ENCODE measurements around the gene SHROOM4.

DNA sequence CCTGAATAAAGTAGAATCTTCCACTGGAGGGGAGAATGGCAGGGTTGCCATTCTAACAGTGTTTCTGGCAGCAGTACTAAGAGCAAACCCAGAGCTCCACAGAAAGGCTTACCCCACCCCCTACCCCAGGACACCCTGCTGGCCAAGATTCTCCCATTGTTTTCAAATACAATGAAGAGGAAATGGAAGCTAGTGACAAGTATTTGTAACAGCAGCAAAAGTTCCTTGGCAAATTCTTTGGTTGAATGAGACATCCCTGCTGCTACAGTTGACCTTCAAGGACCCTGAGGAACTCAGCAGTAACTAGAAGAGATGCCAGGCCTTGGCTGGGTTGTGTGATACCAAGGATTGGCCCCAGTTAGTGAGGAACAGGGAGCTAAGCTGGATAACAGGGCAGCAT, 219.2 kb downstream of the SHROOM4 start:
- TF ChIP-seq SRF (IDR thresholded peaks at IDR 0.05; ENCODE audit: low read depth, low read length) (no peak), EZH2 (conservative IDR thresholded peaks at IDR 0.05; ENCODE audit: low read depth, low read length) (no peak), CHCHD3 (CRISPR knock-in tag; IDR thresholded peaks at IDR 0.05) (no peak), ZNF619 (CRISPR knock-in tag; IDR thresholded peaks at IDR 0.05) (no peak), ZNF75D (CRISPR knock-in tag; IDR thresholded peaks at IDR 0.05; ENCODE audit: borderline replicate concordance) (no peak), POLR2AphosphoS5 (IDR thresholded peaks at IDR 0.05; ENCODE audit: low read depth, low read length) (no peak), ZNF207 (IDR thresholded peaks at IDR 0.05; ENCODE audit: borderline replicate concordance) (no peak), NFYB (CRISPR knock-in tag; IDR thresholded peaks at IDR 0.05) (no peak), RFX1 (IDR thresholded peaks at IDR 0.05) (no peak)
- TF ChIP-seq, protein P1, sequence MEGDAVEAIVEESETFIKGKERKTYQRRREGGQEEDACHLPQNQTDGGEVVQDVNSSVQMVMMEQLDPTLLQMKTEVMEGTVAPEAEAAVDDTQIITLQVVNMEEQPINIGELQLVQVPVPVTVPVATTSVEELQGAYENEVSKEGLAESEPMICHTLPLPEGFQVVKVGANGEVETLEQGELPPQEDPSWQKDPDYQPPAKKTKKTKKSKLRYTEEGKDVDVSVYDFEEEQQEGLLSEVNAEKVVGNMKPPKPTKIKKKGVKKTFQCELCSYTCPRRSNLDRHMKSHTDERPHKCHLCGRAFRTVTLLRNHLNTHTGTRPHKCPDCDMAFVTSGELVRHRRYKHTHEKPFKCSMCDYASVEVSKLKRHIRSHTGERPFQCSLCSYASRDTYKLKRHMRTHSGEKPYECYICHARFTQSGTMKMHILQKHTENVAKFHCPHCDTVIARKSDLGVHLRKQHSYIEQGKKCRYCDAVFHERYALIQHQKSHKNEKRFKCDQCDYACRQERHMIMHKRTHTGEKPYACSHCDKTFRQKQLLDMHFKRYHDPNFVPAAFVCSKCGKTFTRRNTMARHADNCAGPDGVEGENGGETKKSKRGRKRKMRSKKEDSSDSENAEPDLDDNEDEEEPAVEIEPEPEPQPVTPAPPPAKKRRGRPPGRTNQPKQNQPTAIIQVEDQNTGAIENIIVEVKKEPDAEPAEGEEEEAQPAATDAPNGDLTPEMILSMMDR (CRISPR knock-in tag; IDR thresholded peaks at IDR 0.05) = no peak

All from HepG2 (cell line).